ENCODE data around the gene JAG1.

DNA sequence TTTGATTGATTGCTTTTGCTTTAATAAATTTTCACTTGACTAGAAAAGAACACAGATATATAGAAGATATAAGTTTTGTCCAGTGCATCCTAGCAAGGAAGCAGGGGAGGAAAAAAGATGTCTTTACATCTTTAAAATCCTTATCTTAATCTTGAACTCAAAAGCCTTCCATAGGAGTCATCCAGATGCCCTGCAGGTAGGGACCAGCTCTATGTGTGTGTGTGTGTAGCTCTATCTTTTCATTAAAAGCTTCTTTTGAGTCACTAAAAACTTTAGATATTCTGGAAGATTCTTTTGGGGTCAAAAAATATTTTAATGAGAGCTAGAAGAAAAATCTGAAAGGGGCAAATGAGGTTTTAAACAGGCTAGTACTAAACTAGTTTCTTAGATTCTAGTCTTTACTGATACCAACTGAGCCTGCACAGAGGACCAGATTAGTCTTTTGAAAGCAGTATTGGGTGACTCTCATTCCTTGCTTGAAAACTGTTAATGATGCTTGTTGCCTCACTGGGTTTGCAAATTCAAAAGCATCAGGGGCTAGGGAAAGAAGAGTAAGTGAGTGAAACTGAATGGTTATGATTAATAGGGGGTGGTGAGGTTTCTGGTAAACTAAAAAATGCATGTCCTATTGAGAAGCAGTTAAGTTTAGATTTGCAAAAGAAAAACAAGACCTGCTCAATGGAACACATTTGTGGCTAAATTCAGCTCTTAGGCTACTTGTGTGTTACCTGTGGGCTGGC, 40.6 kb upstream of the JAG1 start:
- TF ChIP-seq, protein P1, sequence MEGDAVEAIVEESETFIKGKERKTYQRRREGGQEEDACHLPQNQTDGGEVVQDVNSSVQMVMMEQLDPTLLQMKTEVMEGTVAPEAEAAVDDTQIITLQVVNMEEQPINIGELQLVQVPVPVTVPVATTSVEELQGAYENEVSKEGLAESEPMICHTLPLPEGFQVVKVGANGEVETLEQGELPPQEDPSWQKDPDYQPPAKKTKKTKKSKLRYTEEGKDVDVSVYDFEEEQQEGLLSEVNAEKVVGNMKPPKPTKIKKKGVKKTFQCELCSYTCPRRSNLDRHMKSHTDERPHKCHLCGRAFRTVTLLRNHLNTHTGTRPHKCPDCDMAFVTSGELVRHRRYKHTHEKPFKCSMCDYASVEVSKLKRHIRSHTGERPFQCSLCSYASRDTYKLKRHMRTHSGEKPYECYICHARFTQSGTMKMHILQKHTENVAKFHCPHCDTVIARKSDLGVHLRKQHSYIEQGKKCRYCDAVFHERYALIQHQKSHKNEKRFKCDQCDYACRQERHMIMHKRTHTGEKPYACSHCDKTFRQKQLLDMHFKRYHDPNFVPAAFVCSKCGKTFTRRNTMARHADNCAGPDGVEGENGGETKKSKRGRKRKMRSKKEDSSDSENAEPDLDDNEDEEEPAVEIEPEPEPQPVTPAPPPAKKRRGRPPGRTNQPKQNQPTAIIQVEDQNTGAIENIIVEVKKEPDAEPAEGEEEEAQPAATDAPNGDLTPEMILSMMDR (IDR thresholded peaks at IDR 0.05; ENCODE audit: borderline replicate concordance, extremely low read depth, low read length, poor library complexity, severe bottlenecking), result no peak
- TF ChIP-seq EZH2 (IDR thresholded peaks at IDR 0.05; ENCODE audit: borderline replicate concordance, low read depth, low read length, severe bottlenecking), result no peak
